ENCODE results near the gene AANAT.

AANAT gene

DNA sequence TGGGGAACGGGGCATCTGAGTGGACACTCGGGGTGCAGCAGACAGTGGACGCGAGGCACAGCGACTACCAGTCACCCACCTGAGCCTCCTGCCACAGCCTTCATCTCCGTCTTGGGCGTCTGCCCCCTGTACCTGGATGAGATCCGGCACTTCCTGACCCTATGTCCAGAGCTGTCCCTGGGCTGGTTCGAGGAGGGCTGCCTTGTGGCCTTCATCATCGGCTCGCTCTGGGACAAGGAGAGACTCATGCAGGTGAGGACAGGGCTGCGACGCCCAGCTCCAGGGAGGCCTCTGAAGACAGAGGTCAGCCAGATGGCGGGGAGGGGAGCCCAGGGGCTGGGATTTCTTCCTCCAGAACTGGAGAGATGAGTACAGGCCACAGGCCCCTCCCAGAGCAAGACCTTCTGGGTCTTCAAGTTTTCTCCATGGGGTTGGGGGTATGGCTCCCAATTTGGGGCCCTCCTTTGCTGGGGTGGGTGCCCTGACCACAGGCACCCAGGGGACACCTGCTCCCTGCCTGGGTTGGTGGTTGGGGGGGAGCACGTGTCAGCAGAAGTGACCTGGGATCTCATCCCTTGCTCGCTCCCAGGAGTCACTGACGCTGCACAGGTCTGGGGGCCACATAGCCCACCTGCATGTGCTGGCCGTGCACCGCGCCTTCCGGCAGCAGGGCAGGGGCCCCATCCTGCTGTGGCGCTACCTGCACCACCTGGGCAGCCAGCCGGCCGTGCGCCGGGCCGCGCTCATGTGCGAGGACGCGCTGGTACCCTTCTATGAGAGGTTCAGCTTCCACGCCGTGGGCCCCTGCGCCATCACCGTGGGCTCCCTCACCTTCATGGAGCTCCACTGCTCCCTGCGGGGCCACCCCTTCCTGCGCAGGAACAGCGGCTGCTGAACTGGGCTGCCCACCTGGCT is 1.9 kb downstream of the AANAT start:
- no peak for DNase-seq

DNA sequence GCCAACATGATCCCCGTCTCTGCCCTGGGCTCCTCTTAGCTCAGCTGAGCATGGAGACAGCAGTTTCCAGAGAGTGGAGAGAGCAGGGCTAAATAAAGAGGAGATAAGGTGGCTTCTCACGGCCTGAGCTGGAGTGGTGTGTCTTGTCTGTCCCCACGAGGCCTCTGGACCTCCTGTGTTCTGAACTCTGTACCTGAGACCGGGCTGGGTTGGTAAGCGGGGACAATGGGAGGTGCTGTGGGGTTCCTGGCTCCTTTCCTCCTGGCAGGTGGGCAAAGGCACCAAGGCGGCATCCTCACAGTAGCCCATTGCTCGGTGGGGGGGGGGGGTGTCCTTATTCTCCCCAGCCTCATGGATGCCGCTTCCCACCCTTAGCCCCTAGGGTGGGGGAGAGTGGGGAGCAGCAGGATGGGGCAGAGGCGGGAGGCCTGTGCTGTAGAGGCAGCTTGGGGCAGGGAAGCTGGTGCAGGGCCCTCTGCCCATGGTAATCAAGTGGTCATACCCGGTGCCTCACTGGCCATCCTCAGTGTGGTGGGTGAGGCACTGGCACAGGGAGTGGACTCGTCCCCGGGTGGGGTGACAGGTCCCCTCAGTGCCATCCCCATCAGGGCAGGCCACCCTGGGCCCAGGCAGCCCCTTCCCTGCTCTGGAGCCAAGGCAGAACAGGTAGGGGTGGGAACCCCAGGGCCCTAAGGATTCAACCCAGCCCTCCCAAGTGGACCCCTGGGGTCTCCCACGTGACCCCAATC is 2.8 kb downstream of the AANAT start:
- no peak for DNase-seq

DNA sequence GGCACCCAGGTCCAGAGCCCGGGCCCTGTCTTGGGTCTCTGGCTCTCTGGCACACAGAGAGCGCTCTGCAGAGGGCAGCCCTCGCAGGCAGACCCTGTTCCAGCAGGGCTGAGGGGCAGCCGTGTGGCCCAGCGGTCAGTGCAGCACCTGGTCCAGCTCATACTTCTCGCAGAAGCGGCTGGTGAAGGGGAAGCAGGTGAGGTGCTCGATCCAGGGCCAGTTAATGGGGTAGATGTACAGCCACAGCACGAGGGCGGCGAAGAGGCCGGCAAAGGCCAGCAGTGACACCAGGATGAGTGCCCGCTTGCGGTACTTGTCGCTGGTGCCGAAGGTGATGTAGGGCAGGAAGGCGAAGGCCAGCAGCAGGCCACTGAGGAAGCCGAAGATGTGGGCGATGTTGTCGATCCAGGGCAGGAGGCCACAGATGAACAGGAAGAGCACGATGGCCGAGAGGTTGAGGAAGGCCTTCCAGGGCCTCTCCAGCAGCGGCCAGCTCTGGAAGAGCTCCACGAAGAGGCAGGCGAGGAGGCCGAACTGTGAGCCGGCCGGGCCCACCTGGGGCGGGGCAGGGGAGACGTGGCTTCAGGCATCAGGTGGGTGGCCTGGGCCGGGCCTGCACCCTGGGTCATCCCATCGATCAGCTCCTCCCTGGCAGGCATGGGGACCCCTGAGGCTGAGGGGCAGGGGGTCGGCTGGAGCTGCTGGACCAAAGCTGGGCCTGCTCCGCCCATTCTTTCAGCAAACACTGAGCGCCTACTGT is 4.3 kb downstream of the AANAT start:
- DNase-seq = no peak

DNA sequence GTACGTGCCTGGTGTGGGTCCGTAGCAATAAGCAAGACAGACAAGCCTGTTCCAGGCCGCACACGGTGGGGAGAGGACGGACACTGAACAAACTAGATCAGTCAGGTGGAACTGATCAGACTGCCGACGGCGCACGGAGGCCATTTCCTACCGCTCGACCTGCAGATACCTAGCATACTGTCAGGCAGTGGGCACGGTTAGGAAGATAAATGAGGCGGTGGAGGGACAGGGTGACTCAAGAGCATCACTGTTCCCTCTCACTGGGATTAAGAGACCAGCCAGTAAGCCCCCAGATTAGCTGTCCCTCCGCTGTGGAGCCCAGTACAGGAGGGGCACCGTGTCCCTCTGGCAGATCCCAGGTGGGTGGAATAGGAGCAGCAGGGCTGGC is 4.8 kb downstream of the AANAT start:
- no peak for DNase-seq

DNA sequence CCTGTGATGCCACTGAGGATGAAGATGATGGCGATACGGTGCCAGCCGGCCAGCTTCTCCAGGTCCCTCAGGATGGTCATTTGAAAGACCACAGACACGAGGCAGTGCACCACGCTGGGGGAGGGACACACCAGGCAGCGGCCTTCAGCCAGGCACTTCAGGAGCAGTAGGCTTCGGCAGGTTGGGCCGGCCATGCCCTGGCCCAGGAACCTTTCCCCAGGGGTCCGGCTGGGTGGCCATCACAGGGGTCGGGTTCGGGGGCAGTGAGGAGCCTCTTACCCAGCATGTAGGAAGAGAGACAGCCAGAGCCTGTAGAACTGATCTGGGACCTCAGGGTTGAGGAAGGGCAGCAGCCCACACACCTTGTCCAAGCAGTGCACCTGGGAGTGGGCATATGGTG is 5.3 kb downstream of the AANAT start:
- DNase-seq = no peak

DNA sequence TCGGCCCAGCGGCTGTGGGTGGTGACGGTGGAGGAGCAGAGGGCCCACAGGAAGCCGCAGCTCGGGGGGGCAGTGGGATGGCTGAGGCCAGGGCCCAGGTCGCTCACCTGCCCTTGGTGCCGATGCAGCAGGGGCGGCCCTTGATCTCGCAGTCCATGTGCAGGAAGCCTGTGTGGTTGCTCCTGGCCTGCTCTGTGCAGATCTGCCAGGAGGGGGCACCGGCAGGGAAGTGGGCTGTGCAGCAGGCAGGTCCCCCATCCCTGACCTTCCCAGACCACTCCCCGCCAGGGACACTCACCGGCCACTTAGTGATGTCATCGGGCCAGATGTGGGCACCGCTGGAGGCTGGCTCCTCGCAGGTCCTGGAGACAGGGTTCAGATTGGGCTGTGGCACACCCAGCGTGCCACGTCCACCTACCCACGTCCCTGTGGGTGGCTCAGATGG is 6.2 kb downstream of the AANAT start:
- DNase-seq = no peak

DNA sequence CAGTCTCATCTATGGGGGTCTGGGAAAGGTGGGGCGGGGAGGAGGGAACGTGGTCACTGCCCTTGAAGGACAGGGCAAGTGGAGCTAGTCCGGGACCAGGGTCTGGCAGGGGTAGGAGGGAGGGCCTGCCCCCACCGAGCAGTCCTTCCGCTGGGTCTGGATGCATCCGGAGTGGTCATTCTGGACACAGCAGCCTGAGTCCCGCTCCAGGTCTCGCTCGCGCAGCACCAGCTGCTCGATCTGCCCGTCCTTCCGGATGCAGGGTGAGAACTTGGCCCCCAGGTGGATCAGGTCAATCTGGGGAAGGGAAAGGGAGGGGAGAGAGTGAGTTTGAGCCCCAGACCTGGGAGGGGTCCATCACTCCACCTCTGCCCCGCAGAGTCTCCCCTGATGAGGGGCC is 6.8 kb downstream of the AANAT start:
- no peak for DNase-seq

DNA sequence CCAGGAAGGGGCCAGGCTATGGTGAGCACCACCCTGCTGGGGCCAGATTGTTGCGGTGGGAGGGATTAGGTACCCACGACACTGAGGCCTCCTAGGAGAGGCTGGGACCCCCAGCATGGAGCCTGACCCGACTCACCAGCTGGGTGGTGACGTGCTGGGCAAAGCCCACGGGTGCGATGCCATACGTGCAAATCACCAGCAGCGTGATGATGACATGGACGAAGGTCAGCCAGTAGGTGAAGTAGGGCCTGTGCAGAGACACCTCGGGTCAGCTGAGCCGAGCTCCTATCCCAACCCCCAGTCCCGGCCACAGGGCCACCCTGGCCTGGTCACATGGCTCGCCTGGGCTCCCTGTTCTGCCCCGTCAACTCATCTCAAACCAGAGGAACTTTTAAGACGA is 7.5 kb downstream of the AANAT start:
- DNase-seq = no peak

DNA sequence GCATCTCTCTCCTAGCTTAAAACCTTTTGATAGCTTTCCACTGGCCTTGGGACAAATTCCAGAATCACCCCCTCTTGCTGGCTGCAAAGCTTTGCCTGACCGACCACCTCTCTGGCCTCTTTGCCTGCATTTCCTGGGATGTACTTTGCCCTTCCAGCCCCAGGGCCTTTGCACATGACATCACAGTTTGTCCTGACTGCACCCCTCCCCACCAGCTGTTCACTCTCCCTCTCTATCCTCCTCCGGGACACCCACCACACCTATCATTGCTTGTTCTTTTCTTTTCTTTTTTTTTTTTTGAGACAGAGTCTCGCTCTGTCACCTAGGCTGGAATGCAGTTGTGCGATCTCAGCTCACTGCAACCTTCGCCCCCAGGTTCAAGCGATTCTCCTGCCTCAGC is 7.9 kb downstream of the AANAT start:
- no peak for DNase-seq

DNA sequence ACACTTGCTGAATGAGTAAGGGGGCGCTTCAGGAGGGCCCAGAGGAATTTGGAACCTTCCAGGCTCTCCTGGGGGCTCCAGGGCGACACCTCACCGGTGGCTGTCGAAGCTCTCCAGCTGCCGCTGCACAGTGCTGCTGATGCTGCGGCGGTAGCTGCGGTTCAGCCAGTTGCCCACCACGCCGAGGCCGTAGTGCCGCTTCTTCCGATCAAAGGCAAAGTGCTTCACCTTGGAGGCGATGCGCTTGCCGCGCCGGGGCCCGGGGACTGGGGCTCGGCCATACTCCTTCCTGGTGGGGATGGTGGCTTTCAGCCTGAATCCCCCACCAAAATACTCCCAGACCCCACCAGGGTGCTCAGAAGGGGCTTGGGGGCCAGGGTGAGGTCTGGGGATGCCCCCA is 9.3 kb downstream of the AANAT start:
- no peak for DNase-seq

DNA sequence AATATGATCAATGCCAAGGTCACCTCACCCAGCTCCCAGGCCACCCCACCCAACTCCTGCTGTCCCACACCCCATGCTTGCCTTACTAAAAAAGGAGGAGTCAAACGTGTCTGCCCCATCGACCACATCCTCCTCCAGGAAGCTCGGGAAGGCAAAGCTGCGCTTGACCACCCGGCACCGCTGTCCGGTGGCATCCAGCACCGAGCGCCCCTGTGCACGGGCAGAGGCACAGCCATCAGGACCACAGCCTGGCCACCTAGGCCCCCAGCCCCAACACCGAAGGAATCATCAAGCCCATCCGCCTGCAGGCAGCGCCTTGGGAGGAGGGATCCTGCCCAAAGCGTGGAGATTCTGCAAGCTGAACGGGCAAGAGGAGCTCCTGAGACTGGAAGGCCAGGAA is 10.2 kb downstream of the AANAT start:
- no peak for DNase-seq

DNA sequence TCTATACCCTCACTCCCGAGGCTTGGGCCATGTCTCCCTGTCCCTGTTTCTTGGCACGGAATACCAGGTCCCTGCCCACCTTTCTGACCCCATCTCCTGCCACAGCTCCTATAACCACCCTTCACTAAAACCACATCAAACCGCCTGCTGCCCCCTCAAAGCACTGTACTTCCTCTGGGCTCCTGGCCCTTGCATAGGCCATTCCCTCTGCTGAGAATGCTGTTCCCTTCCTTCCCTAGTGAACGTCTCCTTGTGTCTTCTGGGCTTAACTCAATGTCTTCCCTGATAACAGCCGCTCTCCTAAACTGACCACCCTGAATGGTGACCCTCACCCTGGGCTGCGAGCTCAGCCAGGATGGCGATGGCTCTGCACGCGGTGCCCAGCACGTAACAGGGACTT is 10.7 kb downstream of the AANAT start:
- no peak for DNase-seq

DNA sequence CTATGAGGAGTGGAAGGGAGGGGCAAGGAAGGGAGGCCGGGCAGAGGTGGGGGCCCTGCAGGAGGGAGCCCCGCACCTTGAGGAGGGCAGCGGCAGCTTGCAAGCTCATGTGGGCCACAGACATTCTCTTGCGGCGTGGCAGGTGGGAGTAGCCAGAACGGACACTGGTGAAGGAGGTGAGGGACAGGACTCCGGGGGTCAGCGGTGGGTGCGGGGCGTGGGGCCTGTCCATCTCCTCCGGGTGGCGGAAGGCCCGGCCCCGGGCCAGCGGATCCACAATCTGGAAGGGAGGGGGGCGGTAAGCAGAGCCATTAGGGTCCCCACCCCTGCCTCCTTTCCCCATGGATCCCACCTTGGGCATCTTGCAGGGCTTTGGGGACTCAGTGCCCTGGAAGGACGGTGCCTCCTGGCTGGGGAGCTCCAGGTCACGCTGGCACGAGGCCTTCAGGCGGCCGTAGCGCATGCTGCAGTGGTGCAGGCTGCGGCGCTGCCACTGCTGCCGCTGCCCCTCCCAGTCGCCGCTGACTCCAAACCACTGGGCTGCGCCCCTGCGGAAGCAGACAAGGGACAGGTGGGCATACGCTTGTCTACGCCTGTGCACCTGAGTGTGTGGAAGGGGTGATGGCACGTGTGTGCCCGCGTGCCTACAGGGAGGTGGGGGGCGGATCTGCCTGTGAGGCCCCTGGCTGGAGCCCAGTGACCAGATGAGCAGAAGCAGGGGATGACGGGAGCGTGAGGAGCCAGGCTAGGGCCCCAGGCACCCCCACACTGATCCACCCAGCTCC is 11.5 kb downstream of the AANAT start:
- no peak for DNase-seq

DNA sequence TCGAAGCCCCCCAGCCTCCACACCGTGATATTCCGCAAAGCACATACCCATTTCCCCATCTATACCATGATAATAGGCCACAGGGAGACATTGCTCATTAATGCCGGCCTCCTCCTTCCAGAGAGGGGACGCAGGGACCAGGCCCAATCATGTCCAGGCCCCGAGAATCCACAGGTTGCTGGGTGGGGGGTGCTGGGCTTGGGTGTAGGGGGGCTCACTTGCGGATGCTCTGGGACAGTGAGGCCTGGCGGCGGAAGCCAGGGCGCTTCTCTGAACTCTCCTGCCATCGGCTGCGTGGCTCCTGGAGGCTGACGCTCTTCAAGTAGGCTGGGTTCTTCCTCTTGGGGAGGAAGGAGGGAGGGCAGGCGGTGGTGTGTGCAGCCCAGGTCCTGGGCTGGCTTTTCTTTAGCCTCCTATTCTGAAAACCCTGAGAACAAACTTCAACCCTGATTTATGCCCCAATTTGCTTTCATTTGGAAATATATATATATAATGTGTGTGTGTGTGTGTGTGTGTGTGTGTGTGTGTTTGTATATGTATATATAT is 12.2 kb downstream of the AANAT start:
- no peak for DNase-seq

DNA sequence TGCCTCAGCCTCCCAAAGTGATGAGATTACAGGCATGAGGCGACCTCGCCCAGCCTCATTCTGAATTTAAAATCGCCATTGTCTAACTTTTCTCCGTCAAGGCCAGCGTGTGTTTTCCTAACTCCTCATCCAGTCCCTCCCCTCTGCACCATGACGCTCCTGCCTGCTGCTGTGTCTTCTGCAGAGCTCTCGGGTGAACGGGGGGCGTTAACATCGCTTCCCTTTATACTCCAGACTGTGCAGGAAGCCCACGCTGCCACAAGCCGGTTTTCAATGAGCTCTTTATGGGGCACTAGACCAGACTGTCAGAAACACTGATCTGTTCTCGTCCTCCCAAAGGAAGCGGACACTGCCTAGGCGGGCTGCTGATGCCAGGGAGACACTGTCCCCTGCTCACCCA is 13.2 kb downstream of the AANAT start:
- no peak for DNase-seq

DNA sequence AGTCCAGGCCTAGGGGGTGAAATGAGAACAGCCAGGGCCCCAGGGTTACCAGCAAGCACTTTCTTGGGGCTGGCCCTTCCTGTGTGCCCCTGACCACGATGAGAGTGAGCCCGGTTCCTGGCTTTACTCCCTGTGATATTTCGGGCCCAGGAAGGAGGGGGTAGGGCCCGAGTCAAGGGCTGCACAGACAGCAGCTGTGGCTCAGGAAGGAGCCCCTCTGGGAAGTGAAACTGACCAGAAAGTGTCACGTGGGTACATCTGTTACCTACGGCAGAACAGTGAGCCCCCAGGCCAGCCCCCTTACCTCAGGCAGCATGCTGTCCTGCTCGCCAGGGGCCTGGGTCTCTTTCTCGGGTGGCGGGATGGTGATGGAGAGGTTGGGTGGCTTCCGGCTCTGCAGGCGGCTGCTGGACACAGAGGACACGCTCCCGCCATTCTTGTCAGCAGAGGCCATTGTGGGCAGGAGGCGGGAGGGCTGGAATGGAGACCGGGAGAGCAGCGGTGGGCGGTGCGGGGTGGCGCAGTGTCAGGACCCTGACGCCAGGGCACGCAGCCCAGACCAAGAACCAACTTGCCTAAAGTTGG is 13.8 kb downstream of the AANAT start:
- DNase-seq = no peak

DNA sequence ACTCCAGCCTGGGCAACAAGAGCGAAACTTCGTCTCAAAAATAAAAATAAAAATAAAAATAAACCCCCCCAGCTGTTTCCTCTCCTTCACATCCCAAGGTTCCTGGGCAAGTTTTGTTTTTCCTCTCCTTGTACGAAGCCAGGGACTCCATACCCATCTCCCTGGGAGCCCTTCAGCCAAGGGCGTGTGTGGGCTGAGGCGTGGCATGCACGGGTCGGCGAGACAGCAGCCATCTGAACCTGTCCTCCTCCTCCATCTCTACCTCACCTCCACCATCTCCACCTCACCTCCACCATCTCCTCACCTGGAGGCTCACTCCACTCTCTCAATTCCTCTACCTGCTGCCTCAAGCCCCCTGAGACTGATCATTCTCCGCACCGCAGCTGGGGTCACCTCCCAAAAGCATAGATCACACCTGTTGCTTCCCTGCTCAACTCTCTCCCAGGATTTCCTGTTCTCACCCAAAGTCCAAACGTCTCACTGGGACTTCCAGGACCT is 16.9 kb downstream of the AANAT start:
- no peak for DNase-seq

DNA sequence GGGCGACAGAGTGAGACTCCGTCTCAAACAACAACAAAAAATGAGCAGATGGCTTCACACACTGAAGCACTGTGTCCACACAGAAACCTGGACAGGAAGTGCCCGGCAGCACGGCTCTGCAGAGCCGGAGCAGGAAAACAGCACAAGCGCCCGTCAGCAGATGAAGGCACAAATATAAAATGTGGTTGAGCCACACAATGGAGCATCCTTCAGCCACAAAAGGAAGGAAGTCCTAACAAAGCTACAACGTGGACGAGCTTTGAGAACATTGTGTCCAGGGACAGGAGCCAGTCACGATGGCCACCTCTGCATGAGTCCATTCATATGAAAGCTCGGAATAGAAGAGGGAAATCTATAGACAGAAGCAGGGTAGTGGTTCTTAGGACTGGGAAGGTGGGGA is 18.2 kb downstream of the AANAT start:
- DNase-seq = no peak

DNA sequence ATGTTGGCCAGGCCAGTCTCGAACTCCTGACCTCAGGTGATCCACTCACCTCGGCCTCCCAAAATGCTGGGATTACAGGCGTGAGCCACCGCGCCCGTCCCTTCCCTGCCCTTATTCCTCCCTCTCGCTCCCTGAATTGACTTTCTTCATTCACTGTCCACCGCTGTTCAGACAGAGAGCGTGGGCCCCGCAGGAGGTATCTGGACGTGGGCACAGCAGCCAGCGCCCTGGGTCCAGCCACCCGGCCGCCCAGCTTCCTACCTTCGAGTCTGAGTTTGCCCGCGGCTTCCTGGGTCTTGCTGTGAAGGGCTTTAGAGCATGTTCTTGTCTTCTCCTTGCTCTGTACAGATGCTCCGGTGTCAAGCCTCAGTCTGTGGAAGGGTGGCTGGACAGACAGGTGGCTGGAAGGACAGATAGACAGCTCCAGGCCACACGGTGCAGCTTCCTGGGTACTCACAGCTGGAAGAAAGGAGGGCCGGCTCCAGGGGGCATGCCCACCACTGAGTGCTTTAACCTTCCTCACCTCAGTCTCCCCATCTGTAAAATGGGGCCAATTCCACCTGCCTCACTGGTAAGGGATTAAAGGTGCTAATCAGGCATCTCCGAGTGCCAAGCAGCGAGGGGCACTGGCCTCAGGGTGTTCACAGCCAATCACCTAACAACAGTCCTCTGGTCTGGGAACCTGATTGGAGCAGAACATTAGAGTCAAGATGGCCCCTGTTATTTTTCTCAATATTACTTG is 20.2 kb downstream of the AANAT start:
- no peak for DNase-seq

DNA sequence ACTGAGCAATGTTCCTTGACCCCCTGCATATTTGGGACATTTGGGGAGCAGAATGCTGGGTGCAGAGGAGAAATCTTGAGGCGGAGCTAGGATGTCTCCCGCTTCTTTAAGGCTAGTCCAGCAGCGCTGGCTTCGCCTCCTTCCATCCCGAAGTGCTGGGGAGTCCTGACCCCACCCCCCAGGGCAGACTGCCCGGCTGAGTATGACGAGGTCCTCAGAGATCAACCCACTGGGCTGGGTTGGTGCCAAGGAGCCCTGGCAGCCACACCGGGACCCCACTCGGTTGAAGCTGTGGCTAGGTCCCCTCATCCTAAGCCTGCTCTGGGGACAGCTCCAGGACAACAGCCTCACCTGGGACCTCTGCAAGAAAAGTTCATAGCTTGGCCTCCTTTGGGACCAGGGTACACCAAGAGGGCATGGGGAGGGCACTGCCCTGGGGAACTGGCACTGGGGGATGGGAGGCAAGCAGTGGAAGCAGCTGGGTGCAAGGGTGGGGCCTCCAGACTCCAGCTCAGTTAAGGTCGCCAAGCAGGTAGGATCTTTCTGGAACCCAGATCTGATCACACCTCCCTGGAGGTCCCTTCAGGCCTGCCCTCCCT is 22.8 kb downstream of the AANAT start:
- DNase-seq = no peak
